ENCODE results near the gene LUZP1. TPM values are rescaled to one million over a fixed set of nuclear protein-coding genes. Genes with fewer than 3 reads are reported as not detected.

Gene LUZP1
- total RNA-seq, 2 donors from 2014 or later, result 43.5 to 49.4 TPM

GRCh38 chr1:23110391-23110790 lies 58.3 kb downstream of the LUZP1 start:
- no peak for DNase-seq
- no peaks in the 10 kb centered on the region for H3K9me3 ChIP-seq (ENCODE audit: control insufficient read depth, low read length)

GRCh38 chr1:23108918-23109533 lies 59.6 kb downstream of the LUZP1 start:
- no peaks in the 10 kb centered on the region for H3K9me3 Mint-ChIP-seq
- H3K4me3 Mint-ChIP-seq, result no peak overlapping the region
- Histone ChIP-seq H3K4me3 (ENCODE audit: low read length) (no peak overlapping the region), H3K27me3 (ENCODE audit: control insufficient read depth, insufficient read depth, low read length, poor library complexity, severe bottlenecking) (no peaks in the 10 kb centered on the region), H3K4me1 (ENCODE audit: control insufficient read depth, insufficient read depth, low read length) (no peaks in the 10 kb centered on the region), H3K9me3 (ENCODE audit: control insufficient read depth, low read length) (no peaks in the 10 kb centered on the region), H3K9ac (ENCODE audit: extremely low read depth, low read length, poor library complexity, severe bottlenecking) (no peak overlapping the region), H3K36me3 (ENCODE audit: control insufficient read depth, insufficient read depth, low read length) (peaks cover 56% of the 10 kb centered on the region), H3K27ac (ENCODE audit: low read depth, low read length) (no peak overlapping the region)
- peaks cover 42% of the 10 kb centered on the region for H3K36me3 Mint-ChIP-seq (ENCODE audit: low read depth)
- 67 to 97% methylated on average over 1 to 4 of the region's 4 CpGs for WGBS, 2 experiments (ENCODE audit: insufficient coverage in 1 of 2, insufficient read length in 1 of 2)
- no peak for TF ChIP-seq CTCF (conservative IDR thresholded peaks at IDR 0.05)
- H3K27ac Mint-ChIP-seq, result no peak overlapping the region
- H3K27me3 Mint-ChIP-seq (ENCODE audit: insufficient read depth), result no peaks in the 10 kb centered on the region
- DNase-seq, result no peak
- H3K4me1 Mint-ChIP-seq, result peaks cover 9% of the 10 kb centered on the region

More at GRCh38 chr1:23110391-23110790, 58.3 kb downstream of the LUZP1 start:
- WGBS, 2 experiments (ENCODE audit: insufficient coverage in 1 of 2, insufficient read length in 1 of 2), result 98% methylated on average over 5 of the region's 5 CpGs; no CpG with 5 or more reads in 1 of the 2 experiments
- H3K4me3 Mint-ChIP-seq, result no peak overlapping the region
- Histone ChIP-seq H3K4me3 (ENCODE audit: low read length) (no peak overlapping the region), H3K27me3 (ENCODE audit: control insufficient read depth, insufficient read depth, low read length, poor library complexity, severe bottlenecking) (no peaks in the 10 kb centered on the region), H3K36me3 (ENCODE audit: control insufficient read depth, insufficient read depth, low read length) (peaks cover 42% of the 10 kb centered on the region), H3K9ac (ENCODE audit: extremely low read depth, low read length, poor library complexity, severe bottlenecking) (no peak overlapping the region), H3K27ac (ENCODE audit: low read depth, low read length) (no peak overlapping the region), H3K4me1 (ENCODE audit: control insufficient read depth, insufficient read depth, low read length) (no peaks in the 10 kb centered on the region)
- no peak for TF ChIP-seq CTCF (conservative IDR thresholded peaks at IDR 0.05)
- no peak overlapping the region for H3K27ac Mint-ChIP-seq
- no peaks in the 10 kb centered on the region for H3K9me3 Mint-ChIP-seq
- H3K36me3 Mint-ChIP-seq (ENCODE audit: low read depth), result peaks cover 35% of the 10 kb centered on the region
- H3K4me1 Mint-ChIP-seq, result peaks cover 20% of the 10 kb centered on the region
- no peaks in the 10 kb centered on the region for H3K27me3 Mint-ChIP-seq (ENCODE audit: insufficient read depth)

GRCh38 chr1:23103001-23103889 lies 65.4 kb downstream of the LUZP1 start:
- no peak overlapping the region for H3K9ac ChIP-seq (ENCODE audit: extremely low read depth, low read length, poor library complexity, severe bottlenecking)
- peaks cover 30% of the 10 kb centered on the region for H3K36me3 Mint-ChIP-seq (ENCODE audit: low read depth)
- no peak for TF ChIP-seq CTCF (conservative IDR thresholded peaks at IDR 0.05)

More at GRCh38 chr1:23103001-23103889, 65.4 kb downstream of the LUZP1 start:
- no peaks in the 10 kb centered on the region for H3K9me3 Mint-ChIP-seq
- H3K9me3 ChIP-seq (ENCODE audit: control insufficient read depth, low read length), result no peaks in the 10 kb centered on the region
- no peak for DNase-seq
- peaks cover 11% of the 10 kb centered on the region for H3K4me1 ChIP-seq (ENCODE audit: control insufficient read depth, insufficient read depth, low read length)
- H3K36me3 ChIP-seq (ENCODE audit: control insufficient read depth, insufficient read depth, low read length), result peaks cover 41% of the 10 kb centered on the region
- no peaks in the 10 kb centered on the region for H3K27me3 Mint-ChIP-seq (ENCODE audit: insufficient read depth)
- no peak overlapping the region for H3K4me3 Mint-ChIP-seq
- 91 to 93% methylated on average over 9 to 10 of the region's 10 CpGs for WGBS, 2 experiments (ENCODE audit: insufficient coverage in 1 of 2, insufficient read length in 1 of 2)
- no peak overlapping the region for H3K4me3 ChIP-seq (ENCODE audit: low read length)
- peak overlapping the region; percentile 4 for H3K27ac Mint-ChIP-seq
- no peaks in the 10 kb centered on the region for H3K27me3 ChIP-seq (ENCODE audit: control insufficient read depth, insufficient read depth, low read length, poor library complexity, severe bottlenecking)
- H3K27ac ChIP-seq (ENCODE audit: low read depth, low read length), result no peak overlapping the region
- H3K4me1 Mint-ChIP-seq, result peaks cover 18% of the 10 kb centered on the region
